Activated CD8-positive, alpha-beta memory T cell treated with anti-CD3 and anti-CD28 coated beads, Interleukin-2, amount 50 U/mL, for 1 hour (primary cell): ENCODE measurements around the gene LRP11.
"Not testable (repeated sequence)": the region's sequence is repeated elsewhere in the genome, so short reads cannot be mapped to it uniquely, and the experiment has no call there.

Experiments
- DNase-seq: peaks from one replicate; pipeline ENCODE4 v3.0.0-alpha.2; 2020; ENCODE audit errors: extremely low read depth

LRP11 gene

GRCh38 chr6:149869275-149869892 lies 5.2 kb upstream of the LRP11 start:
- DNase-seq: no peak

DNA sequence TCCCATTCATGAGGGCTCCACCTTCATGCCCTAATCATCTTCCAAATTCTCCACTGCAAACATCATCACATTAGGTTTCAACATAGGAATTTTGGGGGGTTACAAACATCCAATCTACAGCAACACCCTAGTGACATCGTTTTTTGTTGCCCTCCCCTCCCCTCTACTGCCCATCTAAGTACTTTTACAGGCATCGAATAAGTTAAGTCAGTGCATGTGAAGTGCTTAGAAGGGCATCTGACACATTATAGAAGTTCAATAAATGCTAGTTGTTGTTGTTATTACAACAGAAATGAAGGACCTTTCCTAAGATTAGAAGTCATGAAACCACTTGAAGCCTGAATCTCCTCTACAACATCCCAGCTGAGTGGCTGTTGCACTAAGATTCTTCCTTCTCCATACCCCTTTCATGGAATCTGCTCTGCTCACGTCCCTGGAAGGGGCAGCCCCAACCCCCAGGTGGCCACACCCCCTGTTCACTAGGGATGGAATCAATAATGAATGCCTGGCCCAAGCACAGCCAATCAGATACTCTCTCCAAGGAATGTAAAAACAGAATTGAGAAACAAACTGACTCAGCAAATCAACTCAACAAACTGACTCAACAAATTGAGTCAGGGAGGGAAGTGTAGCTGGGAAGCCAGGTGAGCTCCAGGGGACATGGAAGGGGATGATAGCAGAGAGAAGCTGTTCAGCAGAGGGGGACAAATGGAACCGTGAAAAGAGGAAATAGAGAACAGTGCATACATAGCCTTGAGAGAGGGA lies 3.9 kb upstream of the LRP11 start:
- DNase-seq: no peak

- DNase-seq: no peak
Observed at GRCh38 chr6:149864578-149865535, 698 bp upstream of the LRP11 start.

DNA sequence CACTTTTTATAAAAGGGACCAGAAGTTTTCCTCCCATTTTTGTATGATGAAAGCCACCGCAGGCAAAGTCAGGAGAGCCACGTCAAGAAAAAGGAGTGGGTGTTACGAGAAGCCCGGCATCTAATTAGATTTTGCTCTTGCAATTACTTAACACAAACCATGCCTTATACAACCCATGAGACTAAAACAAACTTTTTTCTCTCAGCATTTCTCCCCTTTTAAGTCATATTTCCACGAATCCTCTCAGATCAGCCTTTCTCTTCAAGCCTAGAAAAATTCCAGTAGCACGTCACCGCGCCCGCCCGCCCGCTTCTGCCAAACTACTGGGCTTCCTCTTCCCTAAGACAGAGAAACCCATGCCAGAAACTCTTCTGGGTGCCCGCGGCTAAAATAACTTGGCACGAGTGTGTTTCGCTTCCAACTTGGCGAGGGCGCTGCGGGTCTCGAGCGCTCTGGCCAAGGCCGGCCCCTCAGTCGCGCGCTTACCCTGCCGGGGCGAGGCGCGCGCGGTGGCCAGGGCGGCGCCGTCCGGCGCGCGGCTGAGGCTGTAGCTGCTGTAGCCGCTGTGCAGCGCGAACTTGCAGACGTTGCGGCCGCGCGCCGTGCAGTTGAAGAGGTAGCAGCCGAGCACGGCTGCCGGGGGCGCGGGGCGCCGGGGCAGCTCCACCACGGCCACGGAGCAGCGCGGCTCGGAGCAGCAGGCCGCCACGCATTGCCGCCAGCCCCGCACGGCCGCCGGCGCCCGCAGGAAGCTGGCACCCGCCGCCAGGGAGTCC lies 1.0 kb downstream of the LRP11 start:
- DNase-seq: no peak

DNA sequence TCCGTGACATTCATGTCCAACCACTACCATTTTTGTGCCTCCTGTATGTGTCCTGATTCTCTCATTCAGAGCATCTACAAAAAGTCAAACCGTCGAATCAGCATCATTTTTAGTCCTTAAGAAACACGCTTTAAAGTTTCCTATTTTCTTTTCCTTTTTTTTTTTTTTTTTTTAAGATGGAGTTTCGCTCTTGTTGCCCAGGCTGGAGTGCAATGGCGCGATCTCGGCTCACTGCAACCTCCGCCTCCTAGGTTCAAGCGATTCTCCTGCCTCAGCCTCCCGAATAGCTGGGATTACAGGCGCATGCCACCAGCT lies 1.8 kb downstream of the LRP11 start:
- not testable (repeated sequence) for DNase-seq

GRCh38 chr6:149861603-149862423 lies 2.3 kb downstream of the LRP11 start:
- no peak for DNase-seq

DNA sequence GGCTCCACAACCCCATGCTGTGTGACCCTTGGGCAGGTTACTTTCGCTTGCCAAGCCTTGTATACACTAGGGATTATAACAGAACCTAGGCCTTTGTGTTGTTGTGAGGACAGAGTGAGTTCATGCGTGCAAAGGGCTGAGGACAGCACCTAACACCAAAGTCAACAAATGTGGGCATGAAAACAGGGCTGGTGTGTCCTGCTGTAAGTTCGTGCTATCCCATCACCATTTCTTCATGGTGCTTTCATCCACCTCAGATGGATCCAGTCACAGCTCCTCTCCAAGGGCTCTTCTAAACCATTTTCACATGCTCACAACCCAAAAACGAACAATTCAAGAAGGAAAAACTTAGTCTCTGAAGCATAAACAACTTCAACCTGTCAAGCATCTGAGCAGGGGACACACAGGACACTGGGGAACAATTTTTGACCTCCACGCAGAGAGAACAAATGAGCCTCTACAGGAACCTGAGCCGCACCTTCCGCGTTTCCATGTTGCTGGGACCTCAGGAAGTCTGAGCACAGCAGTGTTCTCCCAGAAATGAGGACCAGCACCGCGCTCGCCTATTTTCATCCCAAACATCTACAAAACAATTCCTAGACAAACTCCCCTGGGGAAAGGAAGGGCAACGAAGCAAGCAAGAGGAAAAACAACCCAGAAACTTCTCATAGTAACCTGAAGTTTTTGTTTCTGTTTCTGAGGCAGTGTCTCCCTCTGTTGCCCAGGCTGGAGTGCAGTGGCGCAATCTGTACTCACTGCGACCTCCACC lies 3.1 kb downstream of the LRP11 start:
- DNase-seq: no peak

- no peak for DNase-seq
Observed at GRCh38 chr6:149860513-149860833, 3.7 kb downstream of the LRP11 start.

DNA sequence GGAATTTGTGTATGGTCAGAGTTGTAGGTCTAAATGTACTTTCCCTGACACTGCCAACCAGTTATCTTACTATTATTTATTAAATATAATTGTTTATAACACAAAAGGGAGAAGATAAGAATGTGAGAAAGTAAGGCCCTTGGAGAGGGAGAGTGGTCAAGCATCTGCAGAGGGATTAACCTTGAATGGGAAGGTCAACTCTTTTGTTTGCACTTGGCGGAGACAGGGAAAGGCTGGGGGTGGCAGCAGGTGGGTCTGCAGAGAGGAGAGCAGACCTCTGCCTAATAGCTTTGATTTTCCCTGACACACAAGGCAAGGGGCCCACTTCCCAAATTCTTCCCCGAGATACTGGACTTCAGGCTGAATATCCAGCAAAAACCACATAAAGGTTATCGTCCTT lies 4.2 kb downstream of the LRP11 start:
- no peak for DNase-seq

GRCh38 chr6:149859368-149859767 lies 4.8 kb downstream of the LRP11 start:
- no peak for DNase-seq

- DNase-seq: no peak
Observed at GRCh38 chr6:149857541-149857940, 6.6 kb downstream of the LRP11 start.

DNA sequence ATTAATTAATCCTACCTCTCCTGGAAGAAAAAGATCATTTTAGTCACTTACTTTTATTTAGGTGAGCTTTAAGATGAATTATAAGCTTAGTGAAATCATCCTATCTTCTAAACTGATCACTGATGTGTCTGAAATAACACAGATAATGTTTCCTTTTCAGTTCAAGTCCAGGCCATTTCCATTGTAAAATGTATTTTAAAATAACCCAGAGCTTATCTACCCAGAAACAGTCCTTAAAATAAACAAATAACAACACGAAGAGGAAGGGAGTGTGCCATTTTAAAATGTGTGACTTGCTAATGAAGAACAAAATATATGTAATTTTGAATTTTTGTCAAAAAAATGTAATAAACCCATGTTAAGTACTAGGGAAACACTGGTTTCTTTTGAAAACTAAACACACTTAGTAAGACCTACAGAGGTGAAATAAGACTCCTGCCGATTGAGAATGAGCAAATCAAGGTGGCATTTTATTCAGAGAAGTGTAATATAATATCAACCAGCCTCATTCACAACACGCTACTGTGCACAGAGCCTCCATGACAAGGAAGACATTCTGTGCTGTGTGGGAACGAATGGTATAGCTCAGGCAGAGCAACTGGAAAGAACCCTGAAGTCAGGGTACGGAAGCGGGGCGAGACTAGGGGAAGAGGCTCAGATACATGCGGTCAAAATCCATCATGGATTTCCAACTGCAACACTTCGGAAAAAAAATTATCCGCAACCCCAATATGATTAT lies 7.7 kb downstream of the LRP11 start:
- DNase-seq: no peak

GRCh38 chr6:149855741-149856140 lies 8.4 kb downstream of the LRP11 start:
- no peak for DNase-seq

DNA sequence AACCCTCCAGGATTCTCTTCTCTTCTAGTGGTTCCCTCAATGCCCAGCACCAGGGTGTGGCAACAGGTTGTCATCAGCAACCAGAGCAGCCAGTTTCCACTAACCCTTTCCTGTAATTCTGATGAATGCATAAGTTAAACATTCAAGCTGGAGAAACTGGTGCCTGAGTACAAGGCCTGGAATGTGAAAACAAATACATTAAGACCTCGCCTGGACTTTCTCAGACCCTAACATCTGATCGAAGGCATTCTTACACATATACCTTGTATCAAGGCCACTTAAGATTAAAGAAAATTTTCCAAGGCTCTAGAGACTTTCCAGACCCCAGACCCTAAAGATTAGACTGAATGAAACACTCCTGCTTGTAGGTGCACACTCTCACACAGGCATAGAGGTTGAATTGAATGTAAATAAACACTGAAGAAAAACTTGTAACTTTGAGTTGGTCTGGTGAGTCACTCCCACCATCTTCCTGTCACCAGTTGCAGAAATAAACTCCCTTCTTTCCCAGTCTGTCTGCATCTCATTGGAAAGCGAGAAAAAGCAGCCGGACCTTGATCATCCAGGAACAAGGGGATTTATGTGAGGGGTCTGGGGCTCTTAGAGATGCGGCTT lies 9.0 kb downstream of the LRP11 start:
- no peak for DNase-seq

- DNase-seq: no peak
Observed at GRCh38 chr6:149854532-149854931, 9.6 kb downstream of the LRP11 start.

- not testable (repeated sequence) for DNase-seq
Observed at GRCh38 chr6:149854017-149854416, 10.1 kb downstream of the LRP11 start.

GRCh38 chr6:149852881-149853280 lies 11.3 kb downstream of the LRP11 start:
- no peak for DNase-seq

DNA sequence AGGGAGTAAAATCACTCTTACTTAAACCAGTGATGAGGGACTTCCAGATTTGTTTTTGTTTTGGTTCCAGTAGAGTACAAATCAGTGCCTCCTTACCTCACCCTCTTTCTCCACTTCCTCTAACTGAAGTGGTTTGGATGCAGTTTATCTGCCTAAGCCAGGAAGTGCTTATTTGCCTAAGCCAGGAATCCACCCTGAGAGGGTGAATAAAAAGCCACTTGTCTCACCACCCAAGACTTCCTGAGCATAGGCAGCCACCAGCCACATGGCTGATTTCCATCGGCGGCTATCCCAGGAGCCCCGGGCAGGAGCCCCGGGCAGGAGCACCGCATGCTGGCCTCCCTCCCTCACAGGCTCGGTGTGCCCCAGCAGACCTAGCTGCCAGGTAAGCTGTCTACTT lies 12.0 kb downstream of the LRP11 start:
- DNase-seq: no peak

GRCh38 chr6:149851461-149852110 lies 12.6 kb downstream of the LRP11 start:
- no peak for DNase-seq
